Erythroblast (primary cell): Measurements from ENCODE around the gene GNAO1.

Experiments used
- GATA1 ChIP-seq: IDR thresholded peaks from 2 replicates; pipeline ENCODE4 v1.6.1; 2011; ENCODE audit warnings: low read depth, mild to moderate bottlenecking, control low read depth, low read length, moderate library complexity
- POLR2A ChIP-seq: IDR thresholded peaks from 2 replicates; pipeline ENCODE4 v1.6.1; 2011; ENCODE audit warnings: mild to moderate bottlenecking, low read length

- TF ChIP-seq POLR2A, result no peak
- no peak for TF ChIP-seq GATA1
Measured at GRCh38 chr16:56309008-56309407, 117.7 kb downstream of the GNAO1 start.
